ENCODE data around the gene ZNF205. TPM values are rescaled to one million over a fixed set of nuclear protein-coding genes. Genes with fewer than 3 reads are reported as not detected.

The ZNF205 gene
- total RNA-seq, 2 donors from 2014 or later, result 20.9 to 27.0 TPM

Small RNA genes lying within 50 kb of the gene (small RNA-seq; reads per million reads assigned to genes)
- gene RNU1-22P, result 0.09 to 0.30 reads per million in 2 donors

Other genes starting within 250 kb of the ZNF205 start
- 100 to 1,000 TPM in 1 of 2 donors, 10 to 100 TPM in 1; 78.8 to 150 TPM for gene FLYWCH2, start 229.4 kb upstream of the ZNF205 start, total RNA-seq
- 10 to 100 TPM; 53.0 to 55.6 TPM for gene FLYWCH1, start 200.7 kb upstream of the ZNF205 start, total RNA-seq
- 1 to 10 TPM; 1.4 to 4.0 TPM for gene KREMEN2, start 148.3 kb upstream of the ZNF205 start, total RNA-seq
- 10 to 100 TPM in 1 of 2 donors, 1 to 10 TPM in 1; 9.1 to 25.1 TPM for gene PAQR4, start 143.2 kb upstream of the ZNF205 start, total RNA-seq
- 10 to 100 TPM in 1 of 2 donors, 1 to 10 TPM in 1; 4.1 to 25.5 TPM for gene PKMYT1, start 132.1 kb upstream of the ZNF205 start, total RNA-seq
- gene CLDN9, start 99.7 kb upstream of the ZNF205 start, total RNA-seq, result under 1 TPM in 1 of 2 donors, not detected in 1; 0.91 TPM
- gene CLDN6, start 94.4 kb upstream of the ZNF205 start, total RNA-seq, result under 1 TPM in 1 of 2 donors, not detected in 1; 0.14 TPM
- gene TNFRSF12A, start 92.2 kb upstream of the ZNF205 start, total RNA-seq, result 10 to 100 TPM; 57.4 to 59.0 TPM
- 10 to 100 TPM; 52.4 to 67.0 TPM for gene HCFC1R1, start 88.6 kb upstream of the ZNF205 start, total RNA-seq
- 10 to 100 TPM; 22.9 to 28.0 TPM for gene THOC6, start 88.6 kb upstream of the ZNF205 start, total RNA-seq
- 10 to 100 TPM; 54.6 to 59.6 TPM for gene BICDL2, start 75.6 kb upstream of the ZNF205 start, total RNA-seq
- 1 to 10 TPM in 1 of 2 donors, under 1 TPM in 1; 0.74 to 1.4 TPM for gene MMP25, start 66.0 kb upstream of the ZNF205 start, total RNA-seq
- gene IL32, start 46.9 kb upstream of the ZNF205 start, total RNA-seq, result 10 to 100 TPM; 13.5 to 33.3 TPM
- under 1 TPM in 1 of 2 donors, not detected in 1; 0.57 TPM for gene ZSCAN10, start 13.3 kb upstream of the ZNF205 start, total RNA-seq
- gene ZNF213, start 22.4 kb downstream of the ZNF205 start, total RNA-seq, result 10 to 100 TPM; 18.4 to 28.1 TPM
- gene OR1F1, start 75.6 kb downstream of the ZNF205 start, total RNA-seq, result not detected
- gene ZNF200, start 122.6 kb downstream of the ZNF205 start, total RNA-seq, result 10 to 100 TPM in 1 of 2 donors, 1 to 10 TPM in 1; 8.2 to 18.6 TPM
- gene MEFV, start 144.0 kb downstream of the ZNF205 start, total RNA-seq, result 1 to 10 TPM in 1 of 2 donors, under 1 TPM in 1; 0.77 to 5.9 TPM
- 10 to 100 TPM; 51.2 to 88.8 TPM for gene ZNF263, start 170.9 kb downstream of the ZNF205 start, total RNA-seq
- 10 to 100 TPM in 1 of 2 donors, 1 to 10 TPM in 1; 4.4 to 15.5 TPM for gene TIGD7, start 192.8 kb downstream of the ZNF205 start, total RNA-seq
- 10 to 100 TPM; 34.9 to 41.5 TPM for gene ZNF75A, start 192.9 kb downstream of the ZNF205 start, total RNA-seq
- gene OR2C1, start 243.3 kb downstream of the ZNF205 start, total RNA-seq, result 1 to 10 TPM in 1 of 2 donors, not detected in 1; 1.1 TPM

Measured in prostate gland (tissue), 2 donors.